SK-N-MC (cell line): ENCODE data around the gene CAMK1D.

Experiments used
- DNase-seq: peaks from one replicate; pipeline ENCODE4 v3.0.0-alpha.2; 2011; ENCODE audit warnings: low read depth, low spot score
- H3K27ac ChIP-seq: fragments of 200-600 bp; sonication (generic); 2 replicates; pipeline ENCODE4 v1.5.1; 2016; ENCODE audit warnings: mixed run types
- H3K36me3 ChIP-seq: fragments of 200-600 bp; sonication (generic); 2 replicates; pipeline ENCODE4 v1.6.1; 2017; ENCODE audit warnings: antibody characterized with exemption, low read length, mixed read lengths; ENCODE audit not compliant: insufficient read depth
- H3K4me3 ChIP-seq: fragments of 200-600 bp; sonication (generic); 2 replicates; pipeline ENCODE4 v1.5.1; 2016
- H3K9ac ChIP-seq: fragments of 200-600 bp; sonication (generic); 2 replicates; pipeline ENCODE4 v1.8.0; 2017; ENCODE audit warnings: mixed run types, mixed read lengths; ENCODE audit not compliant: insufficient read length
- H3K9me3 ChIP-seq: fragments of 200-600 bp; sonication (generic); 2 replicates; pipeline ENCODE4 v1.6.1; 2017; ENCODE audit warnings: low read depth, mild to moderate bottlenecking, antibody characterized with exemption, low read length, moderate library complexity, mixed read lengths
- EZH2 ChIP-seq: fragments of 200-600 bp; sonication (generic); IDR thresholded peaks from one replicate; pipeline ENCODE4 v1.6.1; 2017; ENCODE audit warnings: antibody characterized with exemption
- FOXP2 ChIP-seq: optimal IDR thresholded peaks from 2 replicates; pipeline ENCODE3; 2011; ENCODE audit warnings: mild to moderate bottlenecking, moderate library complexity; ENCODE audit not compliant: insufficient read depth; ENCODE audit errors: extremely low read length, control extremely low read depth
- POLR2AphosphoS5 ChIP-seq: IDR thresholded peaks from 2 replicates; pipeline ENCODE4 v1.6.1; 2012; ENCODE audit warnings: mild to moderate bottlenecking, low read depth, low read length, borderline replicate concordance

Gene CAMK1D

DNA sequence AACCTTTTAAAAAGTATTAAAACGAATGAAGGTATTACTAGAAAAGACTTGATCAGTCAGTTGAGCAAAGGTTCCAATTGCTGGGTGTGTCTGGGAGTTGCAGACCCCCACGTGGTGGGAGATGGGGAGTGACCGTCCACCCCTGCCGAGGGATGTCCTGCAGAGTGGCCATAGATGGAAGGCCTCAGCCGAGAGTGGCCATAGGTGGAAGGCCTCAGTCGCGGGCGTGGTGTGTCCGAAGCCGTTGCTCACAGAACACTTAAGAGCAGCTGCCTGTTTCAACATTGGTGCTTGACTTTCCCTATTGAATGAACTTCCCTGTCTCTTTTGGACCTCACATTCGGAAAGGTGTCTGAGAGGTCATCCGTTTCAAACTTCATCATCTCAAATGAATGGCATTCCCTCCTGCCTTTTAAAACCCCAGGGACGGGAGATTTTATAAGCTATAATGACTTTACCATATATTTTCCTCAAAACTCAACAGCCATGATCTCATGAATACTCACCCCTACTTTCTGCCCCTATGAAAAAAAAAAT is 69.4 kb downstream of the CAMK1D start:
- no peak for DNase-seq
- H3K27ac ChIP-seq = no peak overlapping the region
- TF ChIP-seq EZH2 (no peak), POLR2AphosphoS5 (no peak), FOXP2 (no peak)
- no peak overlapping the region for H3K4me3 ChIP-seq
- no peaks in the 10 kb centered on the region for H3K36me3 ChIP-seq
- no peaks in the 10 kb centered on the region for H3K9me3 ChIP-seq
- no peak overlapping the region for H3K9ac ChIP-seq

- Histone ChIP-seq H3K4me3 (no peak overlapping the region), H3K9me3 (no peaks in the 10 kb centered on the region), H3K27ac (no peak overlapping the region), H3K9ac (no peak overlapping the region), H3K36me3 (no peaks in the 10 kb centered on the region)
- no peak for TF ChIP-seq EZH2
- TF ChIP-seq FOXP2 = no peak
- no peak for TF ChIP-seq POLR2AphosphoS5
- DNase-seq = no peak
Measured at GRCh38 chr10:12419262-12419847, 70.0 kb downstream of the CAMK1D start.

DNA sequence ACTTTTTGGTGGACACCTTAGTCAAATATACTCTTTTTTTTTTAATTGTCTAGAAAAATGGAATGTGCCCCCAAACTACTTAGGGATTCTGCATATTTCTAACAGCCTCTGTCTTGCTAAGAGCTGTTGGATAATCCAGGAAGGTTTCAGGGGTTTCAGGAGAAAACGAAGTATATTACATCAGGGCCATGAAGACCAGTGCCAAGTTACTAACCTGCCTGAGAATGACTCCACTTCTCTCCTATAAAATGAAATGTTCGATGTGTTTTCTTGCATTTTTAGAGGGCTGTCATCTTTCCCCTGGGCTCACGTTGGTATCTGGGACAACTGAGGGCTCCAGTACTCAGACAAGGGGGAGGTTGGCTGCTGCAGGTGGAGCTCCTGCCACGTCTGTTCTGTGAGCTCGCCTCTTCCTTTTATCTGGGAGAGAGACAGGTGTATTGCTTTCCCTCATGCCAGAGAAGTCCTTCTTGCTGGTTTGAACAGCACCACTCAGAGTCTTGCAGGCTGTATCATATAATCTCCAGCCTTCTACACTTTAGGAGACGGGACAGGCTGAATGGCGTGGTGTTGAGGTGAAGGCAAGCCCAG is 71.3 kb downstream of the CAMK1D start:
- H3K4me3 ChIP-seq = no peak overlapping the region
- TF ChIP-seq FOXP2 (no peak), POLR2AphosphoS5 (no peak), EZH2 (no peak)
- DNase-seq = no peak
- H3K36me3 ChIP-seq = no peaks in the 10 kb centered on the region
- no peak overlapping the region for H3K27ac ChIP-seq
- no peaks in the 10 kb centered on the region for H3K9me3 ChIP-seq
- no peak overlapping the region for H3K9ac ChIP-seq

DNA sequence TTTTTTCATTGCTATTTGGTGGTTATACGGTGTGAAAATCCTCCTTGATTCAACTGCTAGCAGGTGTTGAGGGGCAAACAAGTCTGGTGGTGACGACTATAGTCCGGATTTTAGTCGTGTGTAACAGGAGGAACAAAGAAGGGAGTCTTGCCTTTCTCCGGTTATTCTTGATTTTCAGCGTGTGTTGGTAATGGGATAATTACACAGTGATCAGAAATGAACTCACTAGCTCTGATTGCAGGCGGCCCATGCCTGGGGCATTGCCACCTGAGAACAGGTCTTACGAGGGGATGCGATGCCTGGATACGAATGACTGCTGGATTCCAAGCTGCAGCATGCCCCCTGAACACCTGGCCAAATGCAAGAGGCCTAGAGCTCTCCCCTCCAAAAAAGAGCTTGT is 72.8 kb downstream of the CAMK1D start:
- Histone ChIP-seq H3K27ac (no peak overlapping the region), H3K4me3 (no peak overlapping the region), H3K9me3 (no peaks in the 10 kb centered on the region), H3K9ac (no peak overlapping the region), H3K36me3 (no peaks in the 10 kb centered on the region)
- TF ChIP-seq POLR2AphosphoS5 (no peak), FOXP2 (no peak), EZH2 (no peak)
- DNase-seq = no peak

GRCh38 chr10:12423896-12424295 is 74.5 kb downstream of the CAMK1D start:
- no peak overlapping the region for H3K9ac ChIP-seq
- no peak for DNase-seq
- no peak overlapping the region for H3K4me3 ChIP-seq
- no peaks in the 10 kb centered on the region for H3K36me3 ChIP-seq
- no peak overlapping the region for H3K27ac ChIP-seq
- TF ChIP-seq POLR2AphosphoS5 = no peak
- no peak for TF ChIP-seq EZH2
- TF ChIP-seq FOXP2 = no peak
- no peaks in the 10 kb centered on the region for H3K9me3 ChIP-seq

GRCh38 chr10:12427276-12427675 is 77.9 kb downstream of the CAMK1D start:
- Histone ChIP-seq H3K9me3 (no peaks in the 10 kb centered on the region), H3K36me3 (no peaks in the 10 kb centered on the region), H3K9ac (no peak overlapping the region), H3K4me3 (no peak overlapping the region), H3K27ac (no peak overlapping the region)
- TF ChIP-seq FOXP2 (no peak), EZH2 (no peak), POLR2AphosphoS5 (no peak)
- no peak for DNase-seq

- no peak overlapping the region for H3K4me3 ChIP-seq
- H3K36me3 ChIP-seq = no peaks in the 10 kb centered on the region
- H3K9ac ChIP-seq = no peak overlapping the region
- TF ChIP-seq FOXP2 (no peak), EZH2 (no peak), POLR2AphosphoS5 (no peak)
- DNase-seq = no peak
- no peaks in the 10 kb centered on the region for H3K9me3 ChIP-seq
- H3K27ac ChIP-seq = no peak overlapping the region
Measured at GRCh38 chr10:12428447-12429135, 79.2 kb downstream of the CAMK1D start.

DNA sequence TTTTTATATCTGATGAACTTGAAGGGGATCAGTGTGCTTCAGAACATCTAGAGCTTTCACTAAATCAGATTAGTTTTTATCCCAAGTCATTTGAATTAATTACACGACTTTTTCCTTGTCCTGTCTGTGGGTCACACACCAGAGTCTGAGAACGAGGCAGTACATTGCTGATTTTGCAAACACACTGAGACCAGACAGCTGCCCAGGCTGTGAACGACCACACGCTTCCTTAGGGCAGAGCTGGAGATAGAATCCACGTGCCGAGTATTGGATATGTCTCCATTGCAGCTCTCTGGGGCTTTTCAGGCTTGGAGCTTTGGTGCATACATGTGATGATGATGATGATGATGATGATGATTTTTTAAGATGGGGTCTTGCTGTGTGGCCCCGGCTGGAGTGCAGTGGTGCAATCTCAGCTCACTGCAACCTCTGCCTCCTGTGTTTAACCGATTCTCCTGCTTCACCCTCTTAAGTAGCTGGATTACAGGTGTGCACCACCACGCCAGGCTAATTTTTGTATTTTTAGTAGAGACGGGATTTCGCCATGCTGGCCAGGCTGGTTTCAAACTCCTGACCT is 81.1 kb downstream of the CAMK1D start:
- TF ChIP-seq EZH2 (no peak), POLR2AphosphoS5 (no peak), FOXP2 (no peak)
- Histone ChIP-seq H3K9ac (no peak overlapping the region), H3K9me3 (no peaks in the 10 kb centered on the region), H3K36me3 (no peaks in the 10 kb centered on the region), H3K4me3 (no peak overlapping the region), H3K27ac (no peak overlapping the region)
- no peak for DNase-seq
